ENCODE data around the gene ELF5. TPM values are rescaled to one million over a fixed set of nuclear protein-coding genes. Genes with fewer than 3 reads are reported as not detected.

The ELF5 gene
- total and polyA plus RNA-seq, 4 donors = 0.06 to 0.37 (median 0.08) TPM; not detected in 1

- Histone ChIP-seq H3K4me3 (ENCODE audit: low read depth in 1 of 3, low read length in 3 of 3) (no peak overlapping the region), H3K36me3 (ENCODE audit: control insufficient read depth in 4 of 4, insufficient read depth in 3 of 4, low read depth in 1 of 4, low read length in 3 of 4) (no peaks in the 10 kb centered on the region), H3K9ac (ENCODE audit: low read depth in 1 of 2, low read length in 2 of 2) (no peak overlapping the region), H3K27ac (ENCODE audit: low read depth in 1 of 2, low read length in 2 of 2) (no peak overlapping the region), H3K27me3 (ENCODE audit: control insufficient read depth in 4 of 4, insufficient read depth in 4 of 4, low read length in 3 of 4) (no peaks in the 10 kb centered on the region), H3K4me1 (ENCODE audit: control insufficient read depth in 4 of 4, insufficient read depth in 4 of 4, low read length in 3 of 4) (no peaks in the 10 kb centered on the region), H3K9me3 (ENCODE audit: control insufficient read depth in 4 of 4, low read length in 3 of 4) (no peaks in the 10 kb centered on the region)
- no peak for TF ChIP-seq GABPA (IDR thresholded peaks at IDR 0.05 in 1 of 2, conservative IDR thresholded peaks at IDR 0.05 in 1 of 2)
- TF ChIP-seq FOXA1 (IDR thresholded peaks at IDR 0.05) = no peak
- no peak for TF ChIP-seq ATF3 (IDR thresholded peaks at IDR 0.05)
- no peak for TF ChIP-seq HNF4G (IDR thresholded peaks at IDR 0.05)
- TF ChIP-seq HNF4A (conservative IDR thresholded peaks at IDR 0.05) = no peak
- DNase-seq (ENCODE audit: low spot score) = no peak
- WGBS = 77% methylated on average over 6 of the region's 6 CpGs
Observed at GRCh38 chr11:34540870-34541269, 27.3 kb upstream of the ELF5 start.

GRCh38 chr11:34537636-34538035 is 24.0 kb upstream of the ELF5 start:
- H3K4me1 ChIP-seq (ENCODE audit: control insufficient read depth in 4 of 4, insufficient read depth in 4 of 4, low read length in 3 of 4) = no peaks in the 10 kb centered on the region
- peaks cover 0 to 9% (median 0%) of the 10 kb centered on the region in 4 donors for H3K9me3 ChIP-seq (ENCODE audit: control insufficient read depth in 4 of 4, low read length in 3 of 4)
- H3K9ac ChIP-seq (ENCODE audit: low read depth in 1 of 2, low read length in 2 of 2) = no peak overlapping the region
- no peaks in the 10 kb centered on the region for H3K27me3 ChIP-seq (ENCODE audit: control insufficient read depth in 4 of 4, insufficient read depth in 4 of 4, low read length in 3 of 4)
- no peak for DNase-seq (ENCODE audit: low spot score)
- H3K4me3 ChIP-seq (ENCODE audit: low read depth in 1 of 3, low read length in 3 of 3) = no peak overlapping the region
- H3K36me3 ChIP-seq (ENCODE audit: control insufficient read depth in 4 of 4, insufficient read depth in 3 of 4, low read depth in 1 of 4, low read length in 3 of 4) = no peaks in the 10 kb centered on the region
- 79% methylated on average over 1 of the region's 1 CpG for WGBS
- no peak for TF ChIP-seq HNF4G (IDR thresholded peaks at IDR 0.05)
- no peak overlapping the region for H3K27ac ChIP-seq (ENCODE audit: low read depth in 1 of 2, low read length in 2 of 2)

- Histone ChIP-seq H3K27me3 (ENCODE audit: control insufficient read depth in 4 of 4, insufficient read depth in 4 of 4, low read length in 3 of 4) (no peaks in the 10 kb centered on the region), H3K27ac (ENCODE audit: low read depth in 1 of 2, low read length in 2 of 2) (no peak overlapping the region), H3K4me3 (ENCODE audit: low read depth in 1 of 3, low read length in 3 of 3) (no peak overlapping the region), H3K9ac (ENCODE audit: low read depth in 1 of 2, low read length in 2 of 2) (no peak overlapping the region), H3K9me3 (ENCODE audit: control insufficient read depth in 4 of 4, low read length in 3 of 4) (peaks cover 0 to 9% (median 0%) of the 10 kb centered on the region in 4 donors), H3K4me1 (ENCODE audit: control insufficient read depth in 4 of 4, insufficient read depth in 4 of 4, low read length in 3 of 4) (no peaks in the 10 kb centered on the region), H3K36me3 (ENCODE audit: control insufficient read depth in 4 of 4, insufficient read depth in 3 of 4, low read depth in 1 of 4, low read length in 3 of 4) (no peaks in the 10 kb centered on the region)
- TF ChIP-seq HNF4A (conservative IDR thresholded peaks at IDR 0.05) (no peak), NR2F2 (IDR thresholded peaks at IDR 0.05) (no peak), RXRA (IDR thresholded peaks at IDR 0.05) (no peak), RAD21 (IDR thresholded peaks at IDR 0.05) (no peak), ZBTB33 (IDR thresholded peaks at IDR 0.05) (no peak), YY1 (IDR thresholded peaks at IDR 0.05) (no peak), GABPA (IDR thresholded peaks at IDR 0.05 in 1 of 2, conservative IDR thresholded peaks at IDR 0.05 in 1 of 2) (no peak), MAX (IDR thresholded peaks at IDR 0.05) (no peak), EGR1 (IDR thresholded peaks at IDR 0.05; ENCODE audit: low read depth in 2 of 2) (no peak), FOXA1 (IDR thresholded peaks at IDR 0.05) (no peak), HNF4G (IDR thresholded peaks at IDR 0.05) (no peak), JUND (IDR thresholded peaks at IDR 0.05) (no peak), TAF1 (conservative IDR thresholded peaks at IDR 0.05) (no peak), SP1 (IDR thresholded peaks at IDR 0.05) (no peak), CTCF (IDR thresholded peaks at IDR 0.05; ENCODE audit: low read depth, low read length, missing input control) (no peak)
- DNase-seq (ENCODE audit: low spot score) = no peak
Observed at GRCh38 chr11:34536056-34536455, 22.5 kb upstream of the ELF5 start.
